Measurements from ENCODE around the gene UBE2B.
"Not testable (repeated sequence)": the region's sequence is repeated elsewhere in the genome, so short reads cannot be mapped to it uniquely, and the experiment has no call there.

DNA sequence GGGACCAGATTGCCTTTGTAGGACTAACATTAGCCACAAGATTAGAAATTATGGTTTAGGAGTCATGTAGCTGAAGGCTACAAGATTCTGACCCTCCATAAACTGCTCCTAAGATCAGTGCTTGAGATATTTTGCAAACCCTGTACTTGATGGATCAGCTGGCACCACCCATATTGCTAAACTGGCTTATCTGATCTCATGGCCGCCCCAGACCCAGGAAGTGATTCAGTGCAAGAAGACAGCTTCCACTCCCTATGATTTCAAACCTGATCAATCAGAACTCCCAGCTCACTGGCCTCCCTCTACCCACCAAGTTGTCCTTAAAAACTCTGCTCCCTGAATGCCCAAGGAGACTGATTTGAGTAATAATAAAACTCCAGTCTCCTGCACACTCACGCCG lies 27.9 kb upstream of the UBE2B start:
- TF ChIP-seq, protein P1, sequence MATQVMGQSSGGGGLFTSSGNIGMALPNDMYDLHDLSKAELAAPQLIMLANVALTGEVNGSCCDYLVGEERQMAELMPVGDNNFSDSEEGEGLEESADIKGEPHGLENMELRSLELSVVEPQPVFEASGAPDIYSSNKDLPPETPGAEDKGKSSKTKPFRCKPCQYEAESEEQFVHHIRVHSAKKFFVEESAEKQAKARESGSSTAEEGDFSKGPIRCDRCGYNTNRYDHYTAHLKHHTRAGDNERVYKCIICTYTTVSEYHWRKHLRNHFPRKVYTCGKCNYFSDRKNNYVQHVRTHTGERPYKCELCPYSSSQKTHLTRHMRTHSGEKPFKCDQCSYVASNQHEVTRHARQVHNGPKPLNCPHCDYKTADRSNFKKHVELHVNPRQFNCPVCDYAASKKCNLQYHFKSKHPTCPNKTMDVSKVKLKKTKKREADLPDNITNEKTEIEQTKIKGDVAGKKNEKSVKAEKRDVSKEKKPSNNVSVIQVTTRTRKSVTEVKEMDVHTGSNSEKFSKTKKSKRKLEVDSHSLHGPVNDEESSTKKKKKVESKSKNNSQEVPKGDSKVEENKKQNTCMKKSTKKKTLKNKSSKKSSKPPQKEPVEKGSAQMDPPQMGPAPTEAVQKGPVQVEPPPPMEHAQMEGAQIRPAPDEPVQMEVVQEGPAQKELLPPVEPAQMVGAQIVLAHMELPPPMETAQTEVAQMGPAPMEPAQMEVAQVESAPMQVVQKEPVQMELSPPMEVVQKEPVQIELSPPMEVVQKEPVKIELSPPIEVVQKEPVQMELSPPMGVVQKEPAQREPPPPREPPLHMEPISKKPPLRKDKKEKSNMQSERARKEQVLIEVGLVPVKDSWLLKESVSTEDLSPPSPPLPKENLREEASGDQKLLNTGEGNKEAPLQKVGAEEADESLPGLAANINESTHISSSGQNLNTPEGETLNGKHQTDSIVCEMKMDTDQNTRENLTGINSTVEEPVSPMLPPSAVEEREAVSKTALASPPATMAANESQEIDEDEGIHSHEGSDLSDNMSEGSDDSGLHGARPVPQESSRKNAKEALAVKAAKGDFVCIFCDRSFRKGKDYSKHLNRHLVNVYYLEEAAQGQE (IDR thresholded peaks at IDR 0.05; ENCODE audit: insufficient read depth in 1 of 2, low read depth in 2 of 2, low read length in 1 of 2) = not testable (repeated sequence)
- TF ChIP-seq, protein P2, sequence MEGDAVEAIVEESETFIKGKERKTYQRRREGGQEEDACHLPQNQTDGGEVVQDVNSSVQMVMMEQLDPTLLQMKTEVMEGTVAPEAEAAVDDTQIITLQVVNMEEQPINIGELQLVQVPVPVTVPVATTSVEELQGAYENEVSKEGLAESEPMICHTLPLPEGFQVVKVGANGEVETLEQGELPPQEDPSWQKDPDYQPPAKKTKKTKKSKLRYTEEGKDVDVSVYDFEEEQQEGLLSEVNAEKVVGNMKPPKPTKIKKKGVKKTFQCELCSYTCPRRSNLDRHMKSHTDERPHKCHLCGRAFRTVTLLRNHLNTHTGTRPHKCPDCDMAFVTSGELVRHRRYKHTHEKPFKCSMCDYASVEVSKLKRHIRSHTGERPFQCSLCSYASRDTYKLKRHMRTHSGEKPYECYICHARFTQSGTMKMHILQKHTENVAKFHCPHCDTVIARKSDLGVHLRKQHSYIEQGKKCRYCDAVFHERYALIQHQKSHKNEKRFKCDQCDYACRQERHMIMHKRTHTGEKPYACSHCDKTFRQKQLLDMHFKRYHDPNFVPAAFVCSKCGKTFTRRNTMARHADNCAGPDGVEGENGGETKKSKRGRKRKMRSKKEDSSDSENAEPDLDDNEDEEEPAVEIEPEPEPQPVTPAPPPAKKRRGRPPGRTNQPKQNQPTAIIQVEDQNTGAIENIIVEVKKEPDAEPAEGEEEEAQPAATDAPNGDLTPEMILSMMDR (IDR thresholded peaks at IDR 0.05) = not testable (repeated sequence)
- not testable (repeated sequence) for TF ChIP-seq SIN3A (IDR thresholded peaks at IDR 0.05; ENCODE audit: borderline replicate concordance, insufficient read depth, low read depth, low read length)
